Measurements from ENCODE around the gene CNPY4.

GRCh38 chr7:100130608-100131453, 11.4 kb downstream of the CNPY4 start:
- TF ChIP-seq TAF1 (IDR thresholded peaks at IDR 0.05; ENCODE audit: low read depth, low read length) (no peak), POLR2AphosphoS5 (IDR thresholded peaks at IDR 0.05; ENCODE audit: low read depth, low read length) (no peak), POLR2A (IDR thresholded peaks at IDR 0.05; ENCODE audit: low read depth, low read length) (no peak), PAX5 (IDR thresholded peaks at IDR 0.05; ENCODE audit: insufficient read depth, low read length, severe bottlenecking) (no peak), POU2F2 (IDR thresholded peaks at IDR 0.05; ENCODE audit: low read depth, low read length) (no peak), SPI1 (IDR thresholded peaks at IDR 0.05; ENCODE audit: low read depth, low read length) (no peak)
